AG04449 (cell line): Measurements from ENCODE around the gene CSNK1G1.
A peak's percentile ranks its signal among the peaks of the same experiment; 100 is the strongest.
"Not testable (repeated sequence)": the region's sequence is repeated elsewhere in the genome, so short reads cannot be mapped to it uniquely, and the experiment has no call there.

Experiments used
- CTCF ChIA-PET: fragments of 350-600 bp; formaldehyde crosslinking; extraction: SDS; loops from one replicate; lab custom pipeline; 2021; ENCODE audit warnings: antibody characterized with exemption; lab: Yijun Ruan, JAX
- POLR2A ChIA-PET: fragments of 400-600, 350-600 bp; formaldehyde crosslinking; extraction: SDS; loops from one replicate; lab custom pipeline; 2020; ENCODE audit warnings: antibody characterized with exemption, inconsistent platforms; lab: Yijun Ruan, JAX
- DNase-seq: peaks from one replicate; pipeline ENCODE4 v3.0.0-alpha.2; 2010; ENCODE audit warnings: low read depth, low spot score
- H3K4me3 ChIP-seq: 2 replicates; pipeline ENCODE4 v1.5.1; 2011; ENCODE audit warnings: low read depth, mild to moderate bottlenecking, control low read depth, low read length
- CTCF ChIP-seq: IDR thresholded peaks from one replicate; pipeline ENCODE4 v1.5.1; 2011; ENCODE audit warnings: mild to moderate bottlenecking, moderate library complexity, low read length, control low read depth, inconsistent platforms; ENCODE audit not compliant: insufficient read depth; ENCODE audit errors: missing control alignments

CSNK1G1 gene

GRCh38 chr15:64284042-64284441 lies 71.9 kb downstream of the CSNK1G1 start:
- H3K4me3 ChIP-seq, result no peak overlapping the region
- CTCF ChIA-PET, result no interaction called here
- peak; percentile 7 for DNase-seq
- POLR2A ChIA-PET, result no interaction called here
- no peak for TF ChIP-seq CTCF

- ChIA-PET POLR2A (no interaction called here), CTCF (no interaction called here)
- DNase-seq, result no peak
- no peak for TF ChIP-seq CTCF
- no peak overlapping the region for H3K4me3 ChIP-seq
These were observed 73.3 kb downstream of the CSNK1G1 start for GRCh38 chr15:64282701-64283100.

GRCh38 chr15:64279131-64279530 lies 76.8 kb downstream of the CSNK1G1 start:
- ChIA-PET POLR2A (no interaction called here), CTCF (no interaction called here)
- DNase-seq, result no peak
- TF ChIP-seq CTCF, result no peak
- H3K4me3 ChIP-seq, result no peak overlapping the region

- DNase-seq, result no peak
- no peak overlapping the region for H3K4me3 ChIP-seq
- POLR2A ChIA-PET, result no interaction called here
- CTCF ChIA-PET, result no interaction called here
- TF ChIP-seq CTCF, result no peak
These were observed 80.0 kb downstream of the CSNK1G1 start for GRCh38 chr15:64275934-64276333.

- no peak overlapping the region for H3K4me3 ChIP-seq
- no peak for TF ChIP-seq CTCF
- DNase-seq, result no peak
- CTCF ChIA-PET, result no interaction called here
- POLR2A ChIA-PET, result interaction anchor here (0.6 kb wide), 1 partner anchor 340 kb away, joined by 3 read pairs; no protein-coding TSS in a partner anchor
These were observed 81.5 kb downstream of the CSNK1G1 start for GRCh38 chr15:64274341-64274950.

GRCh38 chr15:64267331-64267973 lies 88.5 kb downstream of the CSNK1G1 start:
- POLR2A ChIA-PET, result no interaction called here
- no peak overlapping the region for H3K4me3 ChIP-seq
- DNase-seq, result no peak
- CTCF ChIA-PET, result no interaction called here
- TF ChIP-seq CTCF, result no peak

GRCh38 chr15:64265188-64265587 lies 90.8 kb downstream of the CSNK1G1 start:
- H3K4me3 ChIP-seq, DNase-seq, POLR2A ChIA-PET, CTCF ChIA-PET: not testable (repeated sequence)
